Activated CD4-positive, alpha-beta T cell treated with anti-CD3 and anti-CD28 coated beads for 4 hours (primary cell): ENCODE results near the gene MAPK6.
"Not testable (repeated sequence)": the region's sequence is repeated elsewhere in the genome, so short reads cannot be mapped to it uniquely, and the experiment has no call there.

Experiments used
- DNase-seq, 2 donors: peaks; one replicate each; pipeline ENCODE4 v3.0.0-alpha.2; 2020

The MAPK6 gene

DNA sequence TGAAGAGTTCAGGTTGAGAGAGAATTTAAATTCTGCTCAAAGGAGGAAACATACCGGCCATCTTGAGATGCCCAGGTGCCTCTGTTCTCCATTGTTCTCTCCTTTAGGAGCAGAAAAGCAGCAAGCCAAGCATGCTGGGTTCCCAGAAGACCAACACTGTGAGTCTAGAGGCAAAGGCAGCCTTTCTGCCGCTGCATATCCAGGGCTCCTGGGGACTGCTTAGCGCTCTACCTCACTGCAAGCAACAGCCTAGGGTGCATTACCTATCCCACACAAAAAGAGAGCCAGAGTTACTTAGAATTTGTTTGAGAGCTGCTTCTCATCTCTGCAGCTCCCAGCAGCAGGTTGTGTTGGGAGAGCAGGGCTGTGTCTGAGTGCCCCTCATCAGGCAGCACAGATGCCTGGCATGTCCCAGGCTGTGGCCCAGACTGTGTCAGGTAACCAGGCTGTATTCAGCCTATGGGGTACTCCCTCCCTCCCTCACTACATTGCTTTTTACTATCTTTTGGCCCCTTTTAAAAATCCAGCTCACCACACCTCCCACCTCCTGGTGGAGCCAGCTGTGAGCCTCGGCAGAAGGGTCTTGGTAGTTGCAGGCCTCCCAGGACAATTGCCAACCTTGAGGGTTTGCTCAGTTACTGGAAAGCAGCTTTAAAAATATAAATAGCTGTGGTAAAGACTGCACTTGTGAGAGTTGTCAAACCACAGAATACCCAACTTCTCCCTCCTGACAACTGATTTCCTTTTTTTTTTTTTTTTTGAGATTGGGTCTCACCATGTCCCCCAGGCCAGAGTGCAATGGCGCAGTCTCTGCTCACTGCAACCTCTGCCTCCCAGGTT lies 63.4 kb downstream of the MAPK6 start:
- no peak for DNase-seq

DNA sequence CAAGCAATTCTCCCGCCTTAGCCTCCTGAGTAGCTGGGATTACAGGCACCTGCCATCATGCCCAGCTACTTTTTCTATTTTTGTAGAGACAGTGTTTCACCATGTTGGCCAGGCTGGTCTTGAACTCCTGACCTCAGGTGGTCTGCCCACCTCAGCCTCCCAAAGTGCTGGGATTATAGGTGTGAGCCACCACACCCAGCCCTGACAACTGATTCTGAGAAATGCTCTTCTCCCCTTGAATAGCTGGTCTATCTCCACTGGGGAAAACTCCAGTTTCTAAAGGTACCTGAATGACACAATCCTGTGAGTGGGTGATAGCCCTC lies 64.0 kb downstream of the MAPK6 start:
- DNase-seq = not testable (repeated sequence)

DNA sequence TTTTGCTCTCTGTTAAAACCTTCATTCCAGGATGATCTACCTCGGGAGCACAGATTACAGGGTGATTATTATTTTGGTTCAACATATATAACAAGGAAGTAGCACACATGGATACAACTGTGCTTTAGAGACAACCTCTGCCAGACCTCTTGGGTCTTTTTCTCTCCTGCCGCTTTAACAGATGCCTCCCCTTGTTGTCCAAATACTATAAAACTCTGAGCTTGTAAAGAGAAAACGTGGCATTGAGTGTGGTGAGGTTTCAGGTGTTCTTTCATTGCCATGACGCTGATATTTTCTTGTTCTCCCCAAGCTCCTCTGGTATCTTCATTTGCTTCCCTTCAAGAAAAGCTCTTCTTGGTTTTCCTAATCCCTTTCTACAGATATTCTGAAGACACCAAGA lies 64.6 kb downstream of the MAPK6 start:
- DNase-seq = no peak

- DNase-seq = no peak
Observed at GRCh38 chr15:52085299-52085698, 66.3 kb downstream of the MAPK6 start.

- no peak for DNase-seq
Observed at GRCh38 chr15:52086011-52086786, 67.2 kb downstream of the MAPK6 start.

DNA sequence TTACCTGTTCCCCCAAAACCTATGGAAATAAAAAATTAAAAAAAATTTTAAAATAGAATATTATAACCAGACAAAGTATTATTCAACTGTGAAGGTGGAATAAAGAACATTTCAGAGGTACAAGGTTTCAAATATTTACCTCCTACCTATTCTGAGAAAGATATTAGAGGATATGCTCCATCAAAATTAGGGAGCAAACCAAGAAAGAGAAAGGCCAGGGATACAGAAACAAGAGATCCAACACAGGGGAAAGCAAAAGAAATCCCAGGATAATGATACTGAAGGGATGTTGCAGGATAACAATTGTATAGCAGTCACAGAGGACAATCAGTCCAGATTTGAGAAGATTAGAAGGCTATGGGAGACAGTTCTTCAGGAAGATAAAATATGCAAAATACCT lies 71.2 kb downstream of the MAPK6 start:
- no peak for DNase-seq

- no peak for DNase-seq
Observed at GRCh38 chr15:52093167-52093538, 74.1 kb downstream of the MAPK6 start.

- no peak for DNase-seq
Observed at GRCh38 chr15:52093539-52094510, 74.8 kb downstream of the MAPK6 start.

DNA sequence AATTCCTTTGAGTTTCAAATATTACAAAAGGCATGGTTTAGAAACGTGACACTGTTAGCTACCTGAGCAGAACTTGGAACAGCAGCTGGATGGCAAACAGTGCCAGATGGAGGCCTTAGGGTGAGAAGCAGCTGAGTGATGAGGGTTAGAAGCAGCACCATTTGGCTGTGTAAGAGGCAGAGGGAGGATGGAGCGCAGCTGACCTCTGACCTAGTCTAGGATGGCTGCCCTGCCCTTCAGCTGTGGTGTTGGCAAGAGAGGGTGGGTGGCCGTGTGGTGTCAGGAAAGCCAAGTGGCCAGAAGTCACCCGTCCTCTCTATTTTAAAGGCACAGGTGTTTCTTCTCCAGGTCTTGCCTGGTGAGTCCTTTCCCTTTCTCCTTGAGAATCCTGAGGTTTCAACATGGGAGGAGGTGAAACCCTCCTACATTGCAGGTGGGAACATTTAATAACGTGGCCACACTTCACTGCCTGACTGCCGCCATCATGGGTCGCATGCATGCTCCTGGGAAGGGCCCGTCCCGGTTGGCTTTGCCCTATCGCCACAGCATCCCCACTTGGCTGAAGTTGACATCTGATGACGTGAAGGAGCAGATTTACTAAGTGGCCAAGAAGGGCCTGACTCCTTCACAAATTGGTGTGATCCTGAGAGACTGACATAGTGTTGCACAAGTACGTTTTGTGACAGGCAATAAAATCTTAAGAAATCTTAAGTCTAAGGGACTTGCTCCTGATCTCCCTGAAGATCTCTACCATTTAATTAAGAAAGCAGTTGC lies 76.0 kb downstream of the MAPK6 start:
- DNase-seq = no peak

- DNase-seq = no peak
Observed at GRCh38 chr15:52095597-52096262, 76.7 kb downstream of the MAPK6 start.

DNA sequence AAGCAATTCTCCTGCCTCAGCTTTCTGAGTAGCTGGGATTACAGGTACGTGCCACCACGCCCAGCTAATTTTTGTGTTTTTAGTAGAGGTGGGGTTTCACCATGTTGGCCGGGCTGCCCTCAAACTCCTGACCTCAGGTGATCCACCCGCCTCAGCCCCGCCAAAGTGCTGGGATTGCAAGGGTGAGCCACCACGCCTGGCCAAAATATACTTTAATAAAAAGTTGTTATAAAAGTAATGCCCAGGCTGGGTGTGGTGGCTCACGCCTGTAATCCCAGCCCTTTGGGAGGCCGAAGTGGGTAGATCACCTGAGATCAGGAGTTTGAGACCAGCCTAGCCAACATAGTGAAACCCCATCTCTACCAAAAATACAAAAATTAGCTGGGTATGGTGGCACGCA lies 77.5 kb downstream of the MAPK6 start:
- not testable (repeated sequence) for DNase-seq

GRCh38 chr15:52097180-52097579 lies 78.2 kb downstream of the MAPK6 start:
- DNase-seq = no peak

- DNase-seq = no peak
Observed at GRCh38 chr15:52098323-52098722, 79.3 kb downstream of the MAPK6 start.

- no peak for DNase-seq
Observed at GRCh38 chr15:52099651-52100272, 80.7 kb downstream of the MAPK6 start.

GRCh38 chr15:52100807-52101442 lies 81.9 kb downstream of the MAPK6 start:
- DNase-seq = no peak

DNA sequence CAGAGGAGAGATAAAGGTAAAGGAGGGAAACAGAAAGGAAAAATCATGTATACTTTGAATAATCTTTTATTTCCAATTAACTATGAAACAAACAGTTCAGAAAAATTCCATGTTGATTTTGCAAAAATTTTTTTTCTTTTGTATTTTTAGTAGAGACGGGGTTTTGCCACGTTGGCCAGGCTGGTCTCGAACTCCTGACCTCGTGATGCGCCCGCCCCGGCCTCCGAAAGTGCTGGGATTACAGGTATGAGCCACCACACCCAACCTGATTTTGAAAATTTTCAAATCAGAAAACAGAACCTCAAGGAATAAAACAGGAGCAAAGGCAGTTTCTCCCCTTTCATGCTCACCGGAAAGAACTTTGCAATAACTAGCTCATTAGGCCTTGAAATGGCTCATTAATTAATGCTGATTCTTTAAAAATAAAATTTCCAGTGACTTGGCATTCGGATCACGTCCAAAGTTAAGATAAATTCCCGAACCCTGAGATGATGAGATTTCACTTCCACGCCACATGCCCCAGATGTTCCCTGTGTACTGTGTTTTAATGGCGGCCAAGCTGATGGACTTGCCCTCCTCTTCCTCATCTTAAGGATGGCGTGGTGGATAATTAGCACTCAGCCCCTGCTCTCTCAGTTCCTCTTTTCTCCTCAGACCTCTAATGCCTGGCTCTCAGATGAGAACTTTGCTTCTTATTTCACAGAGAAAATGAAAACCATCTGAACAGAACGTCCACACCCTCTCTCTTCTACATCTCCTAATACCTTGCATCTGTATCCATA lies 82.7 kb downstream of the MAPK6 start:
- no peak for DNase-seq

GRCh38 chr15:52102463-52102862 lies 83.4 kb downstream of the MAPK6 start:
- DNase-seq = no peak

- DNase-seq = no peak
Observed at GRCh38 chr15:52103217-52104207, 84.5 kb downstream of the MAPK6 start.

DNA sequence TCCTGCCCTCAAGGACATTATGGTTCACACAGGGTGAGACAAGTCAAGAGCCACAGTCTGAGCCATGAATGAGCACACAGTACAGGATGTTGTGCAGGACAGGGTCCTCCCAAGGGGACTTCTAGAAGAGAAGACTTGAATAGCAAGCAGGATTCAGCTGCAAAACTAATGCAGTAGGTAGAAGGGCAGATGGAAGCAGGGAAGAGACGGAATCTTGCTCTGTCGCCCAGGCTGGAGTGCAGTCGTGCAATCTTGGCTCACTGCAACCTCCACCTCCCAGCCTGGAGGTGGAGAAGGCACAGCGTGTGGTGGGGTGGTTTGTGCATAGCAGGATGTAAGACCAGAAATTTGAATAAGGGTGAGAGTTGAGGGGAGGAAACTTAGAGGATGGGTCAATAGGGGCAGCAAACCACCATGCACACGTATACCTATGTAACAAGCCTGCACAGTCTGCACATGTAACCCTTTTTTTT lies 85.5 kb downstream of the MAPK6 start:
- no peak for DNase-seq
